Activated CD8-positive, alpha-beta memory T cell treated with anti-CD3 and anti-CD28 coated beads for 4 hours (primary cell): ENCODE data around the gene TSPEAR.

ENCODE experiments used
- DNase-seq, 2 donors: peaks; one replicate each; pipeline ENCODE4 v3.0.0-alpha.2; 2020; ENCODE audit warnings: low read depth in 2 of 2

Gene TSPEAR

GRCh38 chr21:44549525-44550211, 161.7 kb downstream of the TSPEAR start:
- DNase-seq: no peak

- no peak for DNase-seq
Observed at GRCh38 chr21:44548922-44549321, 162.4 kb downstream of the TSPEAR start.

- no peak for DNase-seq
Observed at GRCh38 chr21:44548381-44548780, 163.0 kb downstream of the TSPEAR start.

- DNase-seq: peak in 1 of 2 donors; percentile 12
Observed at GRCh38 chr21:44547656-44548331, 163.6 kb downstream of the TSPEAR start.

GRCh38 chr21:44544566-44544965, 166.8 kb downstream of the TSPEAR start:
- no peak for DNase-seq

- no peak for DNase-seq
Observed at GRCh38 chr21:44542716-44543115, 168.7 kb downstream of the TSPEAR start.

GRCh38 chr21:44540741-44541288, 170.6 kb downstream of the TSPEAR start:
- no peak for DNase-seq

- DNase-seq: no peak
Observed at GRCh38 chr21:44539991-44540666, 171.2 kb downstream of the TSPEAR start, which contains the start of gene KRTAP10-1. Gene KRTAP10-1 (minus strand): TSS chr21:44540195. CDS start chr21:44540150, 45 bp downstream.

- no peak for DNase-seq
Observed at GRCh38 chr21:44539046-44539445, 172.3 kb downstream of the TSPEAR start.

- DNase-seq: no peak
Observed at GRCh38 chr21:44537930-44538911, 173.2 kb downstream of the TSPEAR start.

GRCh38 chr21:44535963-44536362, 175.4 kb downstream of the TSPEAR start:
- no peak for DNase-seq

GRCh38 chr21:44534688-44535087, 176.7 kb downstream of the TSPEAR start:
- no peak for DNase-seq

- no peak for DNase-seq
Observed at GRCh38 chr21:44533891-44534627, 177.3 kb downstream of the TSPEAR start.

- DNase-seq: no peak
Observed at GRCh38 chr21:44533121-44533890, 178.1 kb downstream of the TSPEAR start.

GRCh38 chr21:44532712-44533111, 178.7 kb downstream of the TSPEAR start:
- no peak for DNase-seq

- DNase-seq: no peak
Observed at GRCh38 chr21:44531606-44532564, 179.5 kb downstream of the TSPEAR start.

- no peak for DNase-seq
Observed at GRCh38 chr21:44530903-44531605, 180.3 kb downstream of the TSPEAR start.
